DOHH2 (cell line): ENCODE measurements around the gene FOSL2.

Experiments
- H3F3A ChIP-seq: fragments of 200-600 bp; sonication (generic), shearing (Covaris generic); 2 replicates; pipeline ENCODE4 v1.6.0; 2016; ENCODE audit warnings: antibody characterized with exemption, mild to moderate bottlenecking; ENCODE audit not compliant: control insufficient read depth, insufficient read depth
- H3K27ac ChIP-seq: fragments of 200-600 bp; sonication (generic); 2 replicates; pipeline ENCODE4 v1.5.1; 2014; ENCODE audit warnings: low read depth, mild to moderate bottlenecking, low read length, moderate library complexity
- H3K27me3 ChIP-seq: fragments of 200-600 bp; sonication (generic); 2 replicates; pipeline ENCODE4 v1.6.1; 2014; ENCODE audit warnings: mild to moderate bottlenecking, low read length, mixed read lengths; ENCODE audit not compliant: control insufficient read depth
- H3K36me3 ChIP-seq: fragments of 200-600 bp; sonication (generic); 2 replicates; pipeline ENCODE4 v1.6.1; 2014; ENCODE audit warnings: mild to moderate bottlenecking, low read length, moderate library complexity, mixed read lengths; ENCODE audit not compliant: control insufficient read depth
- H3K4me1 ChIP-seq: fragments of 200-600 bp; sonication (generic); 2 replicates; pipeline ENCODE4 v1.6.1; 2014; ENCODE audit warnings: mild to moderate bottlenecking, low read length, mixed read lengths; ENCODE audit not compliant: control insufficient read depth
- H3K4me2 ChIP-seq: fragments of 200-600 bp; sonication (generic); 2 replicates; pipeline ENCODE4 v1.6.0; 2014; ENCODE audit warnings: mild to moderate bottlenecking, low read length, moderate library complexity
- H3K4me3 ChIP-seq: fragments of 200-600 bp; sonication (generic); 2 replicates; pipeline ENCODE4 v1.5.1; 2014; ENCODE audit warnings: mild to moderate bottlenecking, low read length, mixed read lengths
- H3K79me2 ChIP-seq: fragments of 200-600 bp; sonication (generic); 2 replicates; pipeline ENCODE4 v1.6.1; 2014; ENCODE audit warnings: mild to moderate bottlenecking, low read length, mixed read lengths; ENCODE audit not compliant: control insufficient read depth
- H3K9me2 ChIP-seq: fragments of 200-600 bp; sonication (generic); replicated peaks from 2 replicates; pipeline ENCODE4 v1.6.1; 2014; ENCODE audit warnings: mild to moderate bottlenecking, low read length, mixed read lengths; ENCODE audit not compliant: control insufficient read depth
- H3K9me3 ChIP-seq: fragments of 200-600 bp; sonication (generic); 2 replicates; pipeline ENCODE4 v1.6.1; 2014; ENCODE audit warnings: antibody characterized with exemption, low read length, mixed read lengths; ENCODE audit not compliant: control insufficient read depth, insufficient read depth
- H4K20me1 ChIP-seq: fragments of 200-600 bp; sonication (generic); 2 replicates; pipeline ENCODE4 v1.6.0; 2014; ENCODE audit warnings: low read depth, mild to moderate bottlenecking, antibody characterized with exemption, low read length, moderate library complexity; ENCODE audit not compliant: control insufficient read depth, insufficient read depth
- EZH2phosphoT487 ChIP-seq: fragments of 200-600 bp; sonication (generic); IDR thresholded peaks from 2 replicates; pipeline ENCODE4 v1.6.1; 2017; ENCODE audit warnings: borderline replicate concordance, mild to moderate bottlenecking, antibody characterized with exemption, low read length, moderate library complexity, mixed read lengths
- TF ChIP-seq, protein P1 (sequence below): fragments of 200-600 bp; sonication (generic); IDR thresholded peaks from one replicate; pipeline ENCODE4 v1.5.1; 2014; ENCODE audit warnings: antibody characterized with exemption, mild to moderate bottlenecking, low read depth, low read length; ENCODE audit not compliant: poor library complexity, severe bottlenecking

FOSL2 gene

DNA sequence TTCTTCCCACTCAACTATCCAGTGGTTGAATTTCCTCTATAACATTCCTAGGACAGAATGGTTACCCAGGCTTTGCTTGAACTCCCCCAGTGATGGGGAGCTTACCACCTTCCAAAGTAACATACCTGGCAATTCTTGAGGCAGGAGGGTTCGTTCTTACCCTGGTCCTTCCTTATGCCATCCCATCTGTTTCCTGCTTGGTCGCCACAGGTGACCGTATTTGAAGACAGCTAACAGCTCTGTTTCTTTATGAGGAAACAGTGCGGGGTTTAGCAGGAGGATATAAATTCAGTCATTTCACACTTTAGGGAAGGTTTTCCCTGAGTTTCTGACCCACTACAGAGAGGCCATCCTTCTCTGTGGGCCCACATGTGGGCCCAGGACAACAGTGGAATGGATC lies 42.6 kb downstream of the FOSL2 start:
- Histone ChIP-seq H3K9me3 (no peaks in the 10 kb centered on the region), H3K36me3 (no peaks in the 10 kb centered on the region), H3K4me3 (no peak overlapping the region), H3K9me2 (no peaks in the 10 kb centered on the region), H3K27ac (no peak overlapping the region), H3K79me2 (no peaks in the 10 kb centered on the region), H3K27me3 (peaks cover 6% of the 10 kb centered on the region; the same call in 1 of the 2 replicates), H4K20me1 (no peaks in the 10 kb centered on the region), H3F3A (no peaks in the 10 kb centered on the region), H3K4me1 (no peaks in the 10 kb centered on the region), H3K4me2 (no peak overlapping the region)
- TF ChIP-seq, protein P1, sequence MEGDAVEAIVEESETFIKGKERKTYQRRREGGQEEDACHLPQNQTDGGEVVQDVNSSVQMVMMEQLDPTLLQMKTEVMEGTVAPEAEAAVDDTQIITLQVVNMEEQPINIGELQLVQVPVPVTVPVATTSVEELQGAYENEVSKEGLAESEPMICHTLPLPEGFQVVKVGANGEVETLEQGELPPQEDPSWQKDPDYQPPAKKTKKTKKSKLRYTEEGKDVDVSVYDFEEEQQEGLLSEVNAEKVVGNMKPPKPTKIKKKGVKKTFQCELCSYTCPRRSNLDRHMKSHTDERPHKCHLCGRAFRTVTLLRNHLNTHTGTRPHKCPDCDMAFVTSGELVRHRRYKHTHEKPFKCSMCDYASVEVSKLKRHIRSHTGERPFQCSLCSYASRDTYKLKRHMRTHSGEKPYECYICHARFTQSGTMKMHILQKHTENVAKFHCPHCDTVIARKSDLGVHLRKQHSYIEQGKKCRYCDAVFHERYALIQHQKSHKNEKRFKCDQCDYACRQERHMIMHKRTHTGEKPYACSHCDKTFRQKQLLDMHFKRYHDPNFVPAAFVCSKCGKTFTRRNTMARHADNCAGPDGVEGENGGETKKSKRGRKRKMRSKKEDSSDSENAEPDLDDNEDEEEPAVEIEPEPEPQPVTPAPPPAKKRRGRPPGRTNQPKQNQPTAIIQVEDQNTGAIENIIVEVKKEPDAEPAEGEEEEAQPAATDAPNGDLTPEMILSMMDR, result no peak
- no peak for TF ChIP-seq EZH2phosphoT487

DNA sequence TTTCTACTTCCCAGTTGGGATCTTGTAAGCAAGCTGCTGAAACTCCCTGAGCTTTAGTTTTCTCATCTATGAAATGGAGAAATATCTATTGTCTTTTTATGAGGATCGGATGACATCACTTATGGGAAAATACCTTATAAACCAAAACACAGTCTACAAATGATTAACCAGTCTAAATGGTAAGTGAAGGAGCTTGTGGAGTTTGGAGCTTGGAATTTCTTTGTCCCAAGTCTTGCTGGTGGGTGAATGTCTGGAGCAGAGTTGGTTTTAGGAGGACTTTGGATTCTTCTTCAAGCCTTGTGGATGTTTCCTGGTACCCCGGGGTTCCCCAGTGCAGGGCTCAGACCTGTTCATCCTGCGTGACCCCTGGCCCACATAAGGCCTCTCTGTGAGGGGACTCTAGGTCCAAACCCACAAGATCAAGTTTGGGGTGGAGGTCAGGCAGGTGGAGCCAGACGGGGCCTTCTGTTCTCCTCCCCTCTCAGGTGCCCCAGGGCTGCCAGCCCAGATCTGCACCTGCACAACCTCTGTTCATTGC lies 43.2 kb downstream of the FOSL2 start:
- Histone ChIP-seq H3F3A (no peaks in the 10 kb centered on the region), H3K36me3 (no peaks in the 10 kb centered on the region)

GRCh38 chr2:28436525-28437051 lies 43.9 kb downstream of the FOSL2 start:
- Histone ChIP-seq H3K79me2 (no peaks in the 10 kb centered on the region), H4K20me1 (no peaks in the 10 kb centered on the region), H3K9me2 (no peaks in the 10 kb centered on the region), H3K36me3 (no peaks in the 10 kb centered on the region), H3K9me3 (no peaks in the 10 kb centered on the region), H3K27me3 (peaks cover 3% of the 10 kb centered on the region; the same call in 1 of the 2 replicates), H3K27ac (no peak overlapping the region), H3F3A (no peaks in the 10 kb centered on the region), H3K4me2 (no peak overlapping the region), H3K4me3 (no peak overlapping the region), H3K4me1 (no peaks in the 10 kb centered on the region)
- TF ChIP-seq EZH2phosphoT487, result no peak
- TF ChIP-seq, protein P1, result no peak

More for the DNA sequence above, 43.2 kb downstream of the FOSL2 start:
- no peaks in the 10 kb centered on the region for H3K9me3 ChIP-seq
- no peaks in the 10 kb centered on the region for H3K9me2 ChIP-seq
- no peaks in the 10 kb centered on the region for H4K20me1 ChIP-seq
- no peak overlapping the region for H3K4me3 ChIP-seq
- H3K4me2 ChIP-seq, result no peak overlapping the region
- TF ChIP-seq EZH2phosphoT487, result no peak
- H3K79me2 ChIP-seq, result no peaks in the 10 kb centered on the region
- no peaks in the 10 kb centered on the region for H3K4me1 ChIP-seq
- peaks cover 3% of the 10 kb centered on the region; the same call in 1 of the 2 replicates for H3K27me3 ChIP-seq
- no peak overlapping the region for H3K27ac ChIP-seq

DNA sequence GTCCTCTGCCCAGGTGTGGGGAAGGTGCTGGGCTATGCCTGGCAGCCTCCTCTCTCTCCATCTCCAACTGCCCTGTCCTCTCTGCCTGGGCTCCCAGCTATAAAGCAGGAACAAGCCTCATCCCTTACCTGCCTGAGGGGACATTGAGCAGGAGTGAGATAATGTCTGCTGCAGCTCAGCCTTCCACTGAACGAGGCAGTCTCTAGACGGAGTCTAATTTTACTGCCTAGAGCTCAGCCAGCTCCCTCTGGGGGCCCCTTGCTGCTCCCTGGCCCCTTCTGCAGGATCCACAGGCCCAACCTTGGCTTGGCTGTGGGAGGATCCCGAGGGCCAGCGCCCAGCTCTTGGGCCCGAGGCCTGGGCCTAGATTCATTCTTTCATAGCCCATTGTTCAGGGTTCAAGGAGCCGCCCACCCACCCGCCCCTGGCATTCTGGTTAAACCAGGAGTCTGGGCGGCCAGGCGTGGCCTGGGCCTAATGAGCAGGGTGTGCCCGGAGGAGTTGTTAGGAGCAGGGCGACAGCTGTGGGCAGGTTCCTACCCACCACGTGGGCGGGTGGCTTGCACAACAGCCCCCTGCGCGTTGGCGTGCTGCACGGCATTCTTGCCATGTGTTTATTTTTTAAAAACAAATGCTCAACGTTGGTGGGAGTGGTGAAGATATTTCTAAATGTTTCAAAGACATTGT lies 44.6 kb downstream of the FOSL2 start:
- no peak for TF ChIP-seq EZH2phosphoT487
- H3K9me3 ChIP-seq, result no peaks in the 10 kb centered on the region
- no peaks in the 10 kb centered on the region for H3K4me1 ChIP-seq
- H3K79me2 ChIP-seq, result no peaks in the 10 kb centered on the region
- H3F3A ChIP-seq, result no peaks in the 10 kb centered on the region
- H4K20me1 ChIP-seq, result no peaks in the 10 kb centered on the region
- H3K9me2 ChIP-seq, result no peaks in the 10 kb centered on the region
- no peak overlapping the region for H3K27ac ChIP-seq
- no peak overlapping the region for H3K4me2 ChIP-seq
- no peaks in the 10 kb centered on the region for H3K36me3 ChIP-seq
- H3K27me3 ChIP-seq, result peaks cover 3% of the 10 kb centered on the region; the same call in 1 of the 2 replicates
- no peak overlapping the region for H3K4me3 ChIP-seq
